ENCODE results near the gene RSBN1L. TPM values are rescaled to one million over a fixed set of nuclear protein-coding genes. Genes with fewer than 3 reads are reported as not detected.

Gene RSBN1L
- polyA plus RNA-seq, 1 of the 3 experiments (the other 2 are of a cell fraction): 6.5 TPM

- WGBS (ENCODE audit: low lambda C conversion rate): under 1% methylated on average over 24 of the region's 35 CpGs
- Histone ChIP-seq H3K4me3 (ENCODE audit: low read depth in 2 of 2, low read length in 1 of 2) (peak overlapping the region; percentile 87 to 93), H3K9me3 (no peaks in the 10 kb centered on the region), H3F3A (replicated peaks; ENCODE audit: insufficient read depth) (peaks cover 6% of the 10 kb centered on the region), H3K79me2 (ENCODE audit: insufficient read depth) (peaks cover 93% of the 10 kb centered on the region), H3K9ac (peak overlapping the region; percentile 83), H3K27ac (ENCODE audit: low read depth in 2 of 2, low read length in 1 of 2) (peak overlapping the region; percentile 84 to 94), H4K20me1 (ENCODE audit: insufficient read depth) (0 out of 2 replicates have a peak, but pooled peaks cover 4% of the 10 kb centered on the region), H3K4me1 (ENCODE audit: control insufficient read depth in 1 of 2, insufficient read depth in 2 of 2, low read depth in 1 of 2, low read length in 1 of 2) (peaks cover 6 to 18% of the 10 kb centered on the region in 2 experiments; a peak in 3 of 4 replicates), H2AFZ (ENCODE audit: low read depth) (peak overlapping the region; percentile 87), H3K36me3 (replicated peaks in 1 of 2; ENCODE audit: control insufficient read depth in 1 of 2, insufficient read depth in 2 of 2, low read length in 1 of 2) (peaks cover 12 to 20% of the 10 kb centered on the region in 2 experiments), H3K27me3 (ENCODE audit: insufficient read depth) (no peaks in the 10 kb centered on the region), H3K9me2 (no peaks in the 10 kb centered on the region), H3K4me2 (peak overlapping the region; percentile 89)
- TF ChIP-seq, protein P1, sequence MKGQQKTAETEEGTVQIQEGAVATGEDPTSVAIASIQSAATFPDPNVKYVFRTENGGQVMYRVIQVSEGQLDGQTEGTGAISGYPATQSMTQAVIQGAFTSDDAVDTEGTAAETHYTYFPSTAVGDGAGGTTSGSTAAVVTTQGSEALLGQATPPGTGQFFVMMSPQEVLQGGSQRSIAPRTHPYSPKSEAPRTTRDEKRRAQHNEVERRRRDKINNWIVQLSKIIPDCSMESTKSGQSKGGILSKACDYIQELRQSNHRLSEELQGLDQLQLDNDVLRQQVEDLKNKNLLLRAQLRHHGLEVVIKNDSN (IDR thresholded peaks at IDR 0.05; ENCODE audit: borderline replicate concordance, low read depth): peak; percentile 84
- TF ChIP-seq USF2 (IDR thresholded peaks at IDR 0.05; ENCODE audit: borderline replicate concordance, low read depth, low read length) (0 out of 2 replicates have a peak, but pooled peaks have one; percentile 25), MEF2A (IDR thresholded peaks at IDR 0.05; ENCODE audit: borderline replicate concordance, low read depth) (no peak), SMC3 (IDR thresholded peaks at IDR 0.05; ENCODE audit: low read depth, low read length) (no peak), YY1 (IDR thresholded peaks at IDR 0.05; ENCODE audit: low read depth) (peak; percentile 37; the same call in 1 of the 2 replicates), NRF1 (IDR thresholded peaks at IDR 0.05; ENCODE audit: low read depth, low read length) (no peak), POLR2AphosphoS5 (IDR thresholded peaks at IDR 0.05; ENCODE audit: low read depth, low read length) (peak; percentile 69; the same call in 1 of the 2 replicates), MAX (IDR thresholded peaks at IDR 0.05; ENCODE audit: low read depth) (peak; percentile 48), EZH2phosphoT487 (IDR thresholded peaks at IDR 0.05; ENCODE audit: borderline replicate concordance, low read depth) (no peak), MXI1 (IDR thresholded peaks at IDR 0.05; ENCODE audit: low read depth, low read length) (peak; percentile 90)
- TF ChIP-seq, protein P2, sequence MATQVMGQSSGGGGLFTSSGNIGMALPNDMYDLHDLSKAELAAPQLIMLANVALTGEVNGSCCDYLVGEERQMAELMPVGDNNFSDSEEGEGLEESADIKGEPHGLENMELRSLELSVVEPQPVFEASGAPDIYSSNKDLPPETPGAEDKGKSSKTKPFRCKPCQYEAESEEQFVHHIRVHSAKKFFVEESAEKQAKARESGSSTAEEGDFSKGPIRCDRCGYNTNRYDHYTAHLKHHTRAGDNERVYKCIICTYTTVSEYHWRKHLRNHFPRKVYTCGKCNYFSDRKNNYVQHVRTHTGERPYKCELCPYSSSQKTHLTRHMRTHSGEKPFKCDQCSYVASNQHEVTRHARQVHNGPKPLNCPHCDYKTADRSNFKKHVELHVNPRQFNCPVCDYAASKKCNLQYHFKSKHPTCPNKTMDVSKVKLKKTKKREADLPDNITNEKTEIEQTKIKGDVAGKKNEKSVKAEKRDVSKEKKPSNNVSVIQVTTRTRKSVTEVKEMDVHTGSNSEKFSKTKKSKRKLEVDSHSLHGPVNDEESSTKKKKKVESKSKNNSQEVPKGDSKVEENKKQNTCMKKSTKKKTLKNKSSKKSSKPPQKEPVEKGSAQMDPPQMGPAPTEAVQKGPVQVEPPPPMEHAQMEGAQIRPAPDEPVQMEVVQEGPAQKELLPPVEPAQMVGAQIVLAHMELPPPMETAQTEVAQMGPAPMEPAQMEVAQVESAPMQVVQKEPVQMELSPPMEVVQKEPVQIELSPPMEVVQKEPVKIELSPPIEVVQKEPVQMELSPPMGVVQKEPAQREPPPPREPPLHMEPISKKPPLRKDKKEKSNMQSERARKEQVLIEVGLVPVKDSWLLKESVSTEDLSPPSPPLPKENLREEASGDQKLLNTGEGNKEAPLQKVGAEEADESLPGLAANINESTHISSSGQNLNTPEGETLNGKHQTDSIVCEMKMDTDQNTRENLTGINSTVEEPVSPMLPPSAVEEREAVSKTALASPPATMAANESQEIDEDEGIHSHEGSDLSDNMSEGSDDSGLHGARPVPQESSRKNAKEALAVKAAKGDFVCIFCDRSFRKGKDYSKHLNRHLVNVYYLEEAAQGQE (IDR thresholded peaks at IDR 0.05; ENCODE audit: low read depth, low read length): 0 out of 2 replicates have a peak, but pooled peaks have one; percentile 5
- DNase-seq: peak; percentile 30
- CTCF ChIA-PET: interaction anchor here (0.6 to 3.0 kb wide), 14 partner anchors 16 to 219 kb away, joined by 3 to 9 read pairs (median 3); no protein-coding TSS in a partner anchor
- POLR2A ChIA-PET: interaction anchor here (1.0 to 1.4 kb wide), 3 partner anchors 15 to 101 kb away, joined by 3 to 7 read pairs (median 3); partner anchors contain the start of gene RSBN1L
Observed at GRCh38 chr7:77797734-77798393, 101.6 kb downstream of the RSBN1L start.
